ENCODE results near the gene CFAP68. TPM values are rescaled to one million over a fixed set of nuclear protein-coding genes. Genes with fewer than 3 reads are reported as not detected.

CFAP68 gene
- total RNA-seq, 4 donors from 2014 or later, result 25.3 to 29.3 (median 28.1) TPM

GRCh38 chr11:111841370-111842053 is 37.8 kb upstream of the CFAP68 start:
- Histone ChIP-seq H3K4me3 (no peak overlapping the region), H3K36me3 (peaks cover 0 to 52% (median 0%) of the 10 kb centered on the region in 3 donors), H3K4me1 (peaks cover 0 to 11% (median 0%) of the 10 kb centered on the region in 4 donors), H3K27me3 (no peaks in the 10 kb centered on the region), H3K27ac (peak overlapping the region in 2 of 4 donors; percentile 19 to 31), H3K9me3 (no peaks in the 10 kb centered on the region)
- 25 to 29% methylated on average over 10 of the region's 10 CpGs for whole genome bisulfite sequencing, 2 donors
- DNase-seq (ENCODE audit: low spot score in 2 of 2), result peak; percentile 88 to 98
- TF ChIP-seq EP300 (IDR thresholded peaks at IDR 0.05), result peak in 1 of 2 donors; percentile 50
- TF ChIP-seq POLR2A (IDR thresholded peaks at IDR 0.05), result no peak
- TF ChIP-seq CTCF (IDR thresholded peaks at IDR 0.05), result peak; percentile 74 to 92 (median 88)

- TF ChIP-seq EP300 (IDR thresholded peaks at IDR 0.05) (no peak), POLR2A (IDR thresholded peaks at IDR 0.05) (no peak), CTCF (IDR thresholded peaks at IDR 0.05) (no peak)
- Histone ChIP-seq H3K9me3 (no peaks in the 10 kb centered on the region), H3K36me3 (peaks cover 0 to 58% (median 0%) of the 10 kb centered on the region in 3 donors), H3K27me3 (no peaks in the 10 kb centered on the region), H3K4me3 (no peak overlapping the region), H3K27ac (no peak overlapping the region), H3K4me1 (no peaks in the 10 kb centered on the region)
- 84 to 85% methylated on average over 5 of the region's 5 CpGs for WGBS, 2 donors
- DNase-seq (ENCODE audit: low spot score in 2 of 2), result no peak
These were observed 35.7 kb upstream of the CFAP68 start for GRCh38 chr11:111843661-111844060.

GRCh38 chr11:111845276-111846028 is 33.9 kb upstream of the CFAP68 start:
- TF ChIP-seq EP300 (IDR thresholded peaks at IDR 0.05) (no peak), POLR2A (IDR thresholded peaks at IDR 0.05) (no peak), CTCF (IDR thresholded peaks at IDR 0.05) (no peak)
- no peak for DNase-seq (ENCODE audit: low spot score in 2 of 2)
- no peaks in the 10 kb centered on the region for H3K27me3 ChIP-seq
- H3K4me3 ChIP-seq, result no peak overlapping the region
- H3K9me3 ChIP-seq, result no peaks in the 10 kb centered on the region
- H3K27ac ChIP-seq, result no peak overlapping the region
- 79 to 87% methylated on average over 7 of the region's 7 CpGs for WGBS, 2 donors
- H3K36me3 ChIP-seq, result peaks cover 0 to 76% (median 4%) of the 10 kb centered on the region in 3 donors
- H3K4me1 ChIP-seq, result no peaks in the 10 kb centered on the region

GRCh38 chr11:111846063-111846462 is 33.3 kb upstream of the CFAP68 start:
- no peak for TF ChIP-seq EP300 (IDR thresholded peaks at IDR 0.05)
- no peak for TF ChIP-seq CTCF (IDR thresholded peaks at IDR 0.05)
- TF ChIP-seq POLR2A (IDR thresholded peaks at IDR 0.05), result no peak
- H3K4me1 ChIP-seq, result no peaks in the 10 kb centered on the region
- no peak for DNase-seq (ENCODE audit: low spot score in 2 of 2)
- H3K9me3 ChIP-seq, result no peaks in the 10 kb centered on the region
- no peak overlapping the region for H3K27ac ChIP-seq
- no peak overlapping the region for H3K4me3 ChIP-seq
- WGBS, 2 donors, result 87 to 88% methylated on average over 2 of the region's 2 CpGs
- H3K27me3 ChIP-seq, result no peaks in the 10 kb centered on the region
- peaks cover 0 to 82% (median 4%) of the 10 kb centered on the region in 3 donors for H3K36me3 ChIP-seq

GRCh38 chr11:111846636-111847035 is 32.7 kb upstream of the CFAP68 start:
- DNase-seq (ENCODE audit: low spot score in 2 of 2), result no peak
- Histone ChIP-seq H3K27ac (no peak overlapping the region), H3K27me3 (no peaks in the 10 kb centered on the region), H3K4me1 (no peaks in the 10 kb centered on the region), H3K36me3 (peaks cover 0 to 87% (median 4%) of the 10 kb centered on the region in 3 donors), H3K4me3 (no peak overlapping the region), H3K9me3 (no peaks in the 10 kb centered on the region)
- TF ChIP-seq EP300 (IDR thresholded peaks at IDR 0.05) (no peak), POLR2A (IDR thresholded peaks at IDR 0.05) (no peak), CTCF (IDR thresholded peaks at IDR 0.05) (no peak)
- WGBS, 2 donors, result 44 to 48% methylated on average over 1 of the region's 1 CpG

All from tibial nerve (tissue), 4 donors.